Lung microvascular endothelial cell (primary cell): ENCODE measurements around the gene BANF1. TPM values are rescaled to one million over a fixed set of nuclear protein-coding genes. Genes with fewer than 3 reads are reported as not detected.
"Not testable (repeated sequence)": the region's sequence is repeated elsewhere in the genome, so short reads cannot be mapped to it uniquely, and the experiment has no call there.

Source experiments
- DNase-seq, 2 donors: peaks; one replicate each; pipeline versions ENCODE4 v3.0.0 to v3.0.0-alpha.2; 2010; ENCODE audit warnings: low read depth in 2 of 2
- total RNA-seq: library from RNA; depleted of rRNA; stranded (reverse); fragments of >200 nt; gene quantifications from 2 replicates; pipeline ENCODE4 v1.2.1, GENCODE V29; 2014

The BANF1 gene
- total RNA-seq, 1 donor from 2014 or later, result 19.2 TPM

DNA sequence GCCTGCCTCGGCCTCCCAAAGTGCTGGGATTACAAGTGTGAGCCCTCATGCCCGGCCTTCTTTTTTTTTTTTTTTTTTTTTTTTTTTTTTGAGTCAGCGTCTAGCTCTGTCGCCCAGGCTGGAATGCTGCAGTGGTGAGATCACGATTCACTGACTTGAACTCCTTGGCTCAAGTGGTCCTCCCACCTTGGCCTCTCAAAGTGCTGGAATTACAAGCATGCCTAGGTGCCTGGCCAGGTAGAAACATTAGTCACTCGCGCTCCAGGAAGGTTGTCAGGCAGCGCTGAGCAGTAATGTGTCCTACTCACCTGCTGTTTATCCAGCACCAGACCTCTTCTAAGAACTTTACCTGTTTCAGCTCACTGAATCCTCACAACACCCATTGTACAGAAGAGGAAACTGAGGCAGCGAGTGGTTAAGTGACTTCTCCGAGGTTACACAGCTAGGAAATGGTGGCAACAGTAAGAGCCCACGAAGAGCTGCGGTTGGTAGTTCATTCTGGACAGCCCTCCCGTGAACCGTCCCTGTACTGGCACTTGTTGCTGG lies 9.0 kb downstream of the BANF1 start:
- DNase-seq, result peak in 1 of 2 donors; percentile 37

DNA sequence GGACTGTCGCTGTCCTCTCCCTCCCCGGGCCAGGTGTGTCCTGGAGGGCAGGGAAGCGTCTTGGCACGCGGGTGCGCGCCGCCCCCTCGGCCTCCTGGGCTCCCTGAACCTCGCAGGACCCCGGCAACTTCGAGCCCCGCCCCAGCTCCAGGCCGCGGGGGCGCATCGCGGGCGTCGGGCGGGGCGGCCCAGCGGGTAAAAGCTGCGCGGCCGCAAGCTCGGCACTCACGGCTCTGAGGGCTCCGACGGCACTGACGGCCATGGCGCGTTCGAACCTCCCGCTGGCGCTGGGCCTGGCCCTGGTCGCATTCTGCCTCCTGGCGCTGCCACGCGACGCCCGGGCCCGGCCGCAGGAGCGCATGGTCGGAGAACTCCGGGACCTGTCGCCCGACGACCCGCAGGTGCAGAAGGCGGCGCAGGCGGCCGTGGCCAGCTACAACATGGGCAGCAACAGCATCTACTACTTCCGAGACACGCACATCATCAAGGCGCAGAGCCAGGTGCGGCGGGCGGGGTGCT lies 9.5 kb downstream of the BANF1 start, which contains the start of gene CST6:
CST6 (plus strand) TSS at position 224 of the 519 bp plus-strand sequence; CDS start at position 261, 37 bp downstream.
- DNase-seq, result no peak

DNA sequence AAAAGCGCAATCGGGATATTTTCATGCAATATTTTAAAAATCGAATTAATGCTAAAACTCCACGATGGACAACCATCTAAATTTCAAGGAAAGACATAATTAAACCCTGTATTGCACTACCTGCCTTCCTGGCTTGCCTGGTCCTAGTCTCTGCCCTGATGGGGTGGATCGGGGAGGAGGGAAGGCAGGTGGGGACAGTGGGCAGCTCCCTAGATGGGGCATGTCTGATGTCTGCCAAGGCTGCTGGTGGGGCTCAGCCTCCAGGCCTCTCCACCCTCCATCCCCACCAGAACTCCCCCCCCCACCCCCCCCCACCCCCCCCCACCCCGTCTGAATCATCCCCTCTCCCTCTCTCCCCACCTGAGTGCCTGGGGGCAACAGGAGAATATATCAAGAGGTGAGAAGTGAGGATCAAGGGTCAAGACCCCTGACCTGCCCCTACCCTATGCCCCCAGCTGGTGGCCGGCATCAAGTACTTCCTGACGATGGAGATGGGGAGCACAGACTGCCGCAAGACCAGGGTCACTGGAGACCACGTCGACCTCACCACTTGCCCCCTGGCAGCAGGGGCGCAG lies 10.2 kb downstream of the BANF1 start:
- DNase-seq, result no peak

DNA sequence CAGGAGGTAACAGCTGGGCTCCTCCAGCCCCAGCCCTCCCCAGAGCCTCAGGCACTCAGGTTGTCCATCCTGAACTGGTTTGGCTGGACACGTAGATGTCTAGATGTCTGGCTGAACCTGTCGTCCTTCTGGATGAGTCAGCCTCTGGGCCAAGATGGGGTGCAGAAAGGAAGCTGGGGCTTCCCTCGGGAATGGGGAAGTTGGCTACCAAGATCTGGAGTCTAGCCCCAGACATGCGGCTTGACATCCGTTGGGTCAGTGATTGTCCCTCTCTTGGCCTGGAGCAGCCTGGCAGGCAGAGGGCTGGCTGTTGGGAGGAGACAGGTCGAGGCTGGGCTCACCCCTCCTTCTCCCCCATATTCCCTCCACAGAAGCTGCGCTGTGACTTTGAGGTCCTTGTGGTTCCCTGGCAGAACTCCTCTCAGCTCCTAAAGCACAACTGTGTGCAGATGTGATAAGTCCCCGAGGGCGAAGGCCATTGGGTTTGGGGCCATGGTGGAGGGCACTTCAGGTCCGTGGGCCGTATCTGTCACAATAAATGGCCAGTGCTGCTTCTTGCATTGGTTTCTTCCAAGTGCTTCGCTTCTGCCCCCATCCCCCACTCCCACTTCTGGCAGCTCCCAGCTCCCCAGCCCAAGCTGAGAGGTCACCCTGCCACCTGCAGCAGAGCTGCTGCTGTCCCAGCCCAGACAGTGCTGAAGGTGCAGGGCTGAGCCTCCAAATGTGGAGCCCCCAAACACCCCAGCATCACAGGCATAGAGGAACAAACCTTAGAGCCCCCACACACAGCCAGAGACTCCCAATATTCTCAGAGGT lies 10.9 kb downstream of the BANF1 start:
- peak in 1 of 2 donors; percentile 41 for DNase-seq

DNA sequence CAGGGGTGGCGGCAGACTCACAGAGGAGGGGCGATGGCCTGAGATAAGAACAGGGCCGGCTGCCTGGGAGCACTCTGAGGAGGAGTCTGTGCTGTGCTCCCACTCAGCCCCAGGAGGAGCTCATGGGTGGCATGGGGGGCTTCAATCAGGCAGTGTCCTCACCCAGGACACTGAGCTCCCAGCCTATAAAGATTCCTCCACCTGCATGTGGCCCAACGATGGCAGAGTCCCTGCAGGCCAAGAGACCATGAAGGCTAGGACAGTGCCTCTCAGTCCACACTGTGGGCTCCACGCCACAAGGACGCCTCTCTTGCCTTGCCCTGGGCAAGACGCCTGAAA lies 11.4 kb downstream of the BANF1 start:
- no peak for DNase-seq

DNA sequence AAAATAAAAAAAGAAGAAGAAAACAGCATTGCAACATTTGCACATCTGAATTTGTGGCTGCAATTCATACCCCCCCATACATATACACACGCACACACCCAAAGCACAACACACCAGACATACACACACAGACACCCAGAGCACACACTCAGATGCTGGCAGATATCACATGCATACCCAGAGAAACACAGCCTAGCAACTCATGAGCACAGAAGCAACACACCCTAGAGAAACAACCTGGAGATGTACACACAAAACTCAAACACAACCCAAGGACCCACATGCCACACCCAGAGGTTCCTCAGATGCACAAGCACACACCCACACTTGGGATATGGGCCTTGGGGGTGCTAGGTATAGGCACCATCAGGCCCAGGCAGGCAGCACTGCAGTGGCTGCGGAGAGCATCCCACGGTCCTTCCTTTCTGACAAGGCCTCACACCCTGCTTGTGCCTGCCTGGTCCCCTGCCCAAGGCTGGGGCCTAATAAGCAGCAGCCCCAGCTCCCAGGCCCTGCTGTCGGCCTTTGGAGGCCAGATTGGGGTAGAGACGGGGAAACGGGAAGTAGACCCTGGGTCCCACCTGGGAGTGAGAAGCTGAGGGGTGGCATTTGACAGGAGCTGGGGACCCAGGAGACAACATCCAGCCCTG lies 12.6 kb downstream of the BANF1 start:
- no peak for DNase-seq

DNA sequence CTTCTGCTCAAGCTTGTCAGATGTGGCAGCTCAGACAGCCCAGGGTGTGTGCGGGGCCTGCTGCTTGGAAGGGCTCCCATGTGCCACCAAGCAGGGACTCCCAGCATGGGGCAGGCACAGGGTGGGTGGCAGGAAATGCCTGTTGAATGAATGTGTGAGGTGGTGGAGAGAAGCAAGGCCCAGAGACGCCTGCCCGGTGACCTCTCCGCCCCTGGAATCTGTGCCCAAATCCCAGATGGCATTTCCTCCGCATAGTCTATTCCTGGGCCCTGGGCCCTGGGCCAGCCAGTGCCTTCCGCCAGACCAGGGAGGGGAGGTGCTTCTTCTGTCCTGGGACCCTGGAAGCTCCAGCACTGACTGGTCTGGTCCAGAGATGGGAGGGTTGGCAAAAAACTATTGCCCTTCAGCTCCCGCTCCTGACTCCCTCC lies 13.2 kb downstream of the BANF1 start:
- peak; percentile 48 to 58 for DNase-seq

DNA sequence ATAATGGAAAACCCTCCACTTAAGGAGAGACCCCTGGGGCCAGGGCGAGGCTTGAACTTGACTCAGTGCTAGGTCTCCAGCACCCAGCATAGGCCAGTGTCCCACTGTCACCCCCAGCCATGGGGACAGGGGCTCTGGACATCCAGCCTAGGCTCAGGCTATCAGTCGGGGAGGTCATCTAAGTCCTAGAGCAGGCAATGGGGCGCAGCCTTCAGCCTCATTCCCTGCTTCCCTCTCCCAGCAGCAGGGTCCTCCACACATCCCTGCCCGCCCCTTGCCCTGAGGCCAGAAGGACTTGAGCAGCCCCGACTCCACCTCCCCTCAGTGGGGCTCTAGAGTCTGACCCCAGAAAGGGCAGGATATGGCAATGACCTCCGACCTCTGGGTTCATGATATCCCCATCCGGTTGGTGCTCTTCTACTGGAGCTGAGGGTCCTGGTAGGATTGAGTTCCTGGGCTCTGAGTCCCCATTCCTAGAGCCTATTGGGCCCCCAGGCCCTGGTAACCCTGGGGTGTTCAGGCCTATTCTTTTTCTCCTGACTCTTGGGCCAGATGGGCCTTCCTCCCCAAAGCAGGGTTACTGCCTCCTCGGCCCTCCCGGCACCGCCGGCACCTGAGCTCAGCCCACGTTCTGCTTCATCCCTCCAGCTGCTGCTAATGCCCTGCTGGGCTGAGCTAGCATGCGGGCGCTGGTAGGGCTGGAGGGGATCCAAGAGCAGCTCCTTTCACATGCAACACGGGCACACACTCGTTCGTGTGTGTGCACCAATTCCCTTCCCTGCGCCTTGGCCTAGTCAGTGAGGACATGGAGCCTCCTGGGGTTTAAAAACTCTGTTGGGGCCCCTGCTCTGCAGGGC lies 13.9 kb downstream of the BANF1 start:
- DNase-seq, result no peak

DNA sequence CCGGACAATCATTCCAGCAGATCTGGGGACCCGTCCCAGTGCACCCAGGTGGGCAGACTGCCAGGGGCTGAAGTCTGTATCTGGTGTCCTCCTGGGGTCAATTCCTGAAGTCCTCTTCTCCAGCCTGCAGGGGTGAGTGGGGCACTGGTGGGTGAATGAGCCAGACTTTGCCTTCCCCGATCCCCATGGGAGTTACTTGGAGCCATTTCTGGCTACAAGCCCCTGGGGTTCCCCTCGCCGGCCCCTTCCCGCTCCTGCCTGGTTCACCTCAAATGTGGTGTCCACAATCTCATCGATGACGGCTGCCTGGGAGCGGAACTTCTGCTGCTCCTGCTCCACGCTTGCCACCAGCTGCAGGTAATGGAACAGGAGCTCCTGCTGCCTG lies 14.5 kb downstream of the BANF1 start:
- no peak for DNase-seq

DNA sequence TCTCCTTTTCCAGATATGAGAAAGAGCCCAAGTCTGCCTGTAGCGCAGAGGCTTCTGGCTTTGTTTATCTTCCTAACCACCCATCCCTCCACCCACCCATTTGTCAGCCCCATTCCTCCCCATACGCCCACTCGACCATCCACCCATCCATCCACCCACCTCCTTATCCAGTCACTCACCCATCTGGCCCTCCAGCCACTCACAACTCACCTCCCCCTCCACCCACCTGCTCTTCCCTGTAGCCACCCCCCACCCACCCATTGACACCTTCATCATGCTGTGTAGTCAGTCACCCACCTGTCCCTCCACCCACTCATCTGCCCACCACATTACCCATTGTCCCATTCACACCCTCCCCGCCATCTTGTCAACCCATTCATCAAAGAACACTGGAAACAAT lies 15.0 kb downstream of the BANF1 start:
- no peak for DNase-seq

DNA sequence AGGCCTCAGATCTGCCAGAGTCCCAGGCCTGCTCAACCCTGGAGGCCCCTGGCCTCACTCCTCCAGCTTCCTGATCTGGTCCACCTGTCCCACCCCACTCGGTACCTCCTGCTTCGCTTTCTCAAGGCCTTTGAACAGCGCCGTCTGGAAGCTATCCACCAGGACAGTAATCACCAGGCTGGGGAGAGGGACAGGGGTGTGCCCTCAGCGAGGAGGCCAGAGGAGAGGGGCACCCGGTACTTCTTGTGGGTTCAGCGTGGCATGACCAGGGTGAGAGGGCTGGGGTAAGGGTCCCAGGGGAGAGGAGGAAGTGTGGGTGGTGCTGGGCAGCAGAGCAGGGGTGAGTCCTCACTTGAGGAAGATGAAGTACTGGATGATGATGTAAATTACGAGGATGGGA lies 17.9 kb downstream of the BANF1 start:
- no peak for DNase-seq

DNA sequence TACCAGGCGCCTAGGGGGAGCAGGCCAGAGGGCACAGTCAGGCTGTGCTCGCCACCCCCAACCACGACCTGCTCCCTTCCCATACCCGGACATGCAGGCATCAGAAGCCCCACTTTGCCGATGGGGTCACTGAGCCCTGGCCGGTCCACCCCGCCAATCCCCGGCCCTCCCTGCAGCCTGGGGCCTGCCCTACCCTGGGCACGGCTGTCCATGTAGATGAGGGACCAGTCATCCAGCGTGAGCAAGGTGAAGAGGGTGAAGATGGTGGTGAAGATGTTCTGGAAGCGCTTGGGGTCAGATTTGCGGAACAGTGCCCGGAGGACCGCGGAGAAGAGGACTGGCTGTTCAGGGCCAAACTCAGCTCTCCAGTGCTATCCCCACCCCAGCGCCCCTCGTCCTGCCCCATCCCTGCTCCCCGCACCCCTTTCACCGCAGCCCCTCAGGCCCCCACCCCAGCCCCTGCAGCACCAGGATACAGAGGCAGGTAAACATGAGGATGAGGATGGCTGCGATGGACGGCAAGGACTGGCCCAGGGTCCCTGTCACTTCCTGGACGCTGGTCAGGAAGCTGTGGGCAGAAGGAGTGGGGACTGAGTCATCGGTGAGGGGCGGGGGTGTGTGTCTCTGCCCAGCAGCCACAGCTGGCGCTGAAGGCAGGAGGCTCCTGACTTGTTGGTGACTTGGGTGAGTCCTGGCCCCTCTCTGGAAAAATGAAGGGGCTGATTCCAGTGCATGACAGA lies 18.5 kb downstream of the BANF1 start:
- DNase-seq, result peak; percentile 72 to 85

DNA sequence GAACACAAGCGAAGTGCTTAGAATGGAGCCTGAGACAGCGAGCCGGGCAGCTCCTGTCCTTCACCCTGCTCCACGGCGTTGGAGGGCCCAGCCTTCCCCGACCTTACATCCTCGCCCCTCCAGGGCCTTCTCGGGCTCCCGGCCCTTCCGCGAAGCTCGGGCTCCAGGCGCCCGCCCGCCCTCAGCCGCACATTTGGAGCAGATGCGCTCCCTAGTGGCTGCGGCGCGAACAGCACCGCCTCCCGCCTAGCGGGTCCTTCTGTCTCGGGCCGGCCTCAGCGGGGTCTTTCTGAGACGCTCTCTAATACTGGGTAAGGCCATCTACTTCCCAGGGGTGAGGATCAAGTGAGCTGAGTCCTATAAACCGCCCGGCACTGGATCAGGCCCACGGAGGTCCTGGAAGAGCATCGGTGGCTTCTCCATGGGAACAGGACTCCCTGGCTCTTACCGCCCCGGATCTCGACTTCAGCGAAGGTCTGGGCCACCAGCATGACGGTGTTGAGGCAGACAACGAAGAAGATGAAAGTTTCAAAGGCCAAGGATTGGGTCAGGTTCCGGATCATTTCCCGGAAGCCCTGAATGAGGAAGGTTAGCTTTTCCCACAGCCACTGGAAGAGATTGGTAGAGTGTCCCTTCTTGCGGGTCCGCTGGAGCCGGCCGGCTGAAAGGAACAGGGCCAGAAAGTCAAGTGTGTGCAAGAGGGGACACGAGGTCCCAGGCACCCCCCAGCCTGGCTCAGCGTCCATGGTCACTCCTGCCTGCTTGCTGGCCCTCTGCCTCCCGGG lies 20.3 kb downstream of the BANF1 start:
- peak; percentile 60 to 66 for DNase-seq

DNA sequence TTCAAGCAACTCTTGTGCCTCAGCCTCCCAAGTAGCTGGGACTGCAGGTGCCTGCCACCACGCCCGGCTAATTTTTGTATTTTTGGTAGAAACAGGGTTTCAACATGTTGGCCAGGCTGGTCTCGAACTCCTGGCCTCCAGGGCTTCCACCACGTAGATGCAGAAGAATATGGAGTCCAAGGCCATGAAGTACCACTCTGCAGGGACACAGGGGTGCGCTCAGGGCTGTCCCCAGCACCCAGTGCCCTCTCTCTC lies 20.8 kb downstream of the BANF1 start:
- DNase-seq, result not testable (repeated sequence)

DNA sequence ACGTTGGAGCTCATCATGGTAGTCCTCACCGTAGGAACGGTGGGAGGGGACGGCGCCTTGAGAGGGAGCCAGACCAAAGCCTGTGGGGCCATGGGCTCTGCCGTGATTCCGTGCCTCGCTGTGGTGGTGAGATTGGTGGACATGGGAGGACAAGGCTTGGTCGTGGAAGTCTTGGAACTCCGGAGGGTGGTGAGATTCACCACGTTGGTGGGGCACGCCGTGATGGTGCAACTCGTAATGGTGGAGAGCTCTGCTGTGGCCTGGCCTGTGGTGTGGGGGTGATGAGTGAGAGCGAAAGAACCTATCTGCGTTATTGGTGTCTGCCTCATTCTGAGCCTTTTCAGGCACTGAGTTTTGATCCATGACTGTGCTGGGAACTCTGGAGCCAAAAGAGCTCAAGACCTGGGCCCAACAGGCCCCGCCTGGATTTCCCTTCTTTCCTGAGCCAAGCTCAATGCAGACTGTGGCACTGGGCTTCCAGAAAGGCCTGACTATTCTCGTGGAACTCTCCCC lies 23.8 kb downstream of the BANF1 start, which contains the start of gene CATSPER1:
CATSPER1 (minus strand) TSS at position 463 of the 513 bp plus-strand sequence; CDS start at position 363, 100 bp downstream.
- DNase-seq, result no peak

DNA sequence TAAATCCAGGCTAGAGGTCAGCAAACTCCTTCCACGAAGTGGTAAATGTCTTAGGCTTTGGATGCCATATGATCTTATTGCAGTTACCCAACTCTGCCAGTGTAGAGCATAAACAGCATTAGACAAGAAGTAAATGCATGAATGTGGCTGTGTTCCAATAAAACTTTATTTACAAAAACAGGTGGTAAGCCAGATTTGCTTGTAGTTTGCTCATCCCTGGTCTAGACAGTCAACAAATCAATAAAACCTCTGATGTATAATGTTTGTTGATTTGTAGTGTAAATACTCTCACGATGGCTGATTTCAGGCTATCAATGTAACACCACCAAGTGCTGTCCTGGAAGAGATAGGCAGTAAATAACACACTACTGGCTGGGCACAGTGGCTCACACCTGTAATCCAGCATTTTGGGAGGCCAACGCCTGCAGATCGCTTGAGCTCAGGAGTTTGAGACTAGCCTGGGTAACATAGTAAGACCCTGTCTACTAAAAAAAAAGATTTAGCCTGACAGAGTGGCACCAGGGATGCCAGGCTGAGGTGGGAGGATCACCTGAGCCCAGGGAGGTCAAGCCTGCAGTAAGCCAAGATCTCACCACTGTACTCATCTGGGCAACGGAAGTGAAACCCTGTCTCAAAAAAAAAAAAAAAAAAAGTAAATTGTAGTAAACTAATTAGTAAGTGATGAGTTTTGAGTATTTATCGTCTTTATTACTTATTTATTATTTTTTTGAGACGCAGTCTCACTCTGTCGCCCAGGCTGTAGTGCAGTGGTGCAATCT lies 30.8 kb downstream of the BANF1 start:
- no peak for DNase-seq

DNA sequence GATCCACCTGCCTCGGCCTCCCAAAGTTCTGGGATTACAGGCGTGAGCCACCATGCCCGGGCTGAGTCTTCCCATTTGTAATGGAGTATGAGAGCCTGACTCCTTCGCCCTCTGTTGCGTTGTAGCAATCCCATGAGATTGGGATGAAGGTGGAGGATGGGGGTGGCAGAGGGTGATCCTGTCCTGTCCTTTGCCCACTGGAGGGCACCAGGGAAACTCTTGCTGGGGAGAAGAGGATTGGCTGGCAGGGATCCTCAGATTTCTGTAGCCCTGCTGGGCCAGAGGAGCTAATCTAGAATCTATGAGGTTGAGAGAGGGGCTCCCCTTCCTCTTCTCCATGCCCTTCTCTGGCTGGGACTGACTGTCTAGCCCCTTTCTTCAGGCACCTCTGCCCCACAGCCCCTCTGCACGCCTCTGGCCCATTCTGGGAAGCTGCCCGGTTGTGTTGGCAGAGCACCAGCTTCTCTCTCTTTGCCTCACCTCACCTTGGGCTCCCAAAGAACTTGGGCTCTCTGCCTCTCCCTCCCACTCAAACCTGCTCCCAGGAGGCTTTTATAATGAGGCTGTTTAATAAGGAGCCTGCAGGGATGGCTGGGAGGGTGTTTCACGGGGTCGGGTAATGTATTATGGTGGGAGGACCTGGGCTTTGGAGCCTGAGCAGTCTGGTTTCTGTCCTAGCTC lies 33.5 kb downstream of the BANF1 start:
- no peak for DNase-seq

DNA sequence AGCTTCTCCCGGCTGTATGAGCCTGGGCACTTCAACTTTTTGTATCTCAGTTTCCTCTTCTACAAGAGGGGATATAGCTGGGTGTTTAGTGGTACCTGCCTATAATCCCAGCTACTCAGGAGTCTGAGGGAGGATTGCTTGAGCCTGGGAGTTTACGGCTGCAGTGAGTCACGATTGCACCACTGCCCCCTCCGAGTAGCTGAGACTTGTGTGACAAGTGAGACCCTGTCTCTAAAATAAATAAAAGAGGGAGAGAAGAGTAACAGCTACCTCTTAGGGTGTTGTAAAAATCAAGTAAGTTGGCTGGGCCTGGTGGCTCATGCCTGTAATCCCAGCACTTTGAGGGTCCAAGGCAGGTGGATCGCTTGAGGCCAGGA lies 34.0 kb downstream of the BANF1 start:
- no peak for DNase-seq
